ENCODE data around the gene USP32.

- TF ChIP-seq TCF12 (IDR thresholded peaks at IDR 0.05; ENCODE audit: low read depth, low read length), result no peak
- TF ChIP-seq CTCF (IDR thresholded peaks at IDR 0.05 in 2 of 3, conservative IDR thresholded peaks at IDR 0.05 in 1 of 3; ENCODE audit: control insufficient read depth in 2 of 3, extremely low read depth in 1 of 3, insufficient read depth in 1 of 3, low read depth in 3 of 3, low read length in 3 of 3), result no peak
- no peak for TF ChIP-seq POLR2A (IDR thresholded peaks at IDR 0.05; ENCODE audit: low read depth, low read length)
- TF ChIP-seq ZNF24 (IDR thresholded peaks at IDR 0.05), result no peak
- TF ChIP-seq PML (IDR thresholded peaks at IDR 0.05; ENCODE audit: low read length), result no peak
- TF ChIP-seq POLR2AphosphoS5 (IDR thresholded peaks at IDR 0.05; ENCODE audit: low read length), result no peak
- TF ChIP-seq CEBPZ (IDR thresholded peaks at IDR 0.05; ENCODE audit: low read depth, low read length), result no peak
- TF ChIP-seq SMAD1 (IDR thresholded peaks at IDR 0.05; ENCODE audit: low read depth, partially characterized antibody), result no peak
- TF ChIP-seq FOXK2 (IDR thresholded peaks at IDR 0.05), result no peak
- no peak for TF ChIP-seq YY1 (IDR thresholded peaks at IDR 0.05; ENCODE audit: low read depth, low read length)
- TF ChIP-seq NFIC (IDR thresholded peaks at IDR 0.05; ENCODE audit: low read depth, low read length), result no peak
- TF ChIP-seq, protein P1, sequence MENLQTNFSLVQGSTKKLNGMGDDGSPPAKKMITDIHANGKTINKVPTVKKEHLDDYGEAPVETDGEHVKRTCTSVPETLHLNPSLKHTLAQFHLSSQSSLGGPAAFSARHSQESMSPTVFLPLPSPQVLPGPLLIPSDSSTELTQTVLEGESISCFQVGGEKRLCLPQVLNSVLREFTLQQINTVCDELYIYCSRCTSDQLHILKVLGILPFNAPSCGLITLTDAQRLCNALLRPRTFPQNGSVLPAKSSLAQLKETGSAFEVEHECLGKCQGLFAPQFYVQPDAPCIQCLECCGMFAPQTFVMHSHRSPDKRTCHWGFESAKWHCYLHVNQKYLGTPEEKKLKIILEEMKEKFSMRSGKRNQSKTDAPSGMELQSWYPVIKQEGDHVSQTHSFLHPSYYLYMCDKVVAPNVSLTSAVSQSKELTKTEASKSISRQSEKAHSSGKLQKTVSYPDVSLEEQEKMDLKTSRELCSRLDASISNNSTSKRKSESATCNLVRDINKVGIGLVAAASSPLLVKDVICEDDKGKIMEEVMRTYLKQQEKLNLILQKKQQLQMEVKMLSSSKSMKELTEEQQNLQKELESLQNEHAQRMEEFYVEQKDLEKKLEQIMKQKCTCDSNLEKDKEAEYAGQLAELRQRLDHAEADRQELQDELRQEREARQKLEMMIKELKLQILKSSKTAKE (IDR thresholded peaks at IDR 0.05; ENCODE audit: low read depth, poor library complexity, severe bottlenecking), result no peak
- no peak for TF ChIP-seq DPF2 (IDR thresholded peaks at IDR 0.05)
Observed at GRCh38 chr17:60301649-60302048, 90.3 kb downstream of the USP32 start.

Data from GM12878 (cell line).